GM10248 (cell line): Measurements from ENCODE around the gene STARD10.
"Not testable (repeated sequence)": the region's sequence is repeated elsewhere in the genome, so short reads cannot be mapped to it uniquely, and the experiment has no call there.

ENCODE experiments used
- CTCF ChIA-PET: fragments of 300-600 bp; sonication (Branson Sonifier 250); formaldehyde crosslinking; extraction: SDS; loops from one replicate; lab custom pipeline; 2021; ENCODE audit warnings: antibody characterized with exemption; lab: Yijun Ruan, JAX
- POLR2A ChIA-PET: fragments of 350-650 bp; sonication (Branson Sonifier 250); formaldehyde crosslinking; extraction: SDS; loops from one replicate; lab custom pipeline; 2020; ENCODE audit warnings: antibody characterized with exemption; lab: Yijun Ruan, JAX
- DNase-seq: peaks from one replicate; pipeline ENCODE4 v3.0.0; 2012; ENCODE audit errors: extremely low spot score
- CTCF ChIP-seq: IDR thresholded peaks from 2 replicates; pipeline ENCODE4 v1.5.1; 2012; ENCODE audit warnings: mild to moderate bottlenecking, low read depth; ENCODE audit errors: extremely low read depth, missing control alignments, control extremely low read depth

Gene STARD10

GRCh38 chr11:72805216-72805615 lies 11.4 kb upstream of the STARD10 start:
- ChIA-PET CTCF (interaction anchor here (1.8 kb wide), 1 partner anchor 13 kb away, joined by 4 read pairs; no protein-coding TSS in a partner anchor), POLR2A (no interaction called here)
- no peak for DNase-seq
- TF ChIP-seq CTCF: no peak

- ChIA-PET CTCF (interaction anchor here (0.9 to 1.6 kb wide), 3 partner anchors 9 to 29 kb away, joined by 3 to 13 read pairs (median 10); partner anchors contain the start of gene STARD10), POLR2A (interaction anchor here (0.6 kb wide), 1 partner anchor 452 kb away, joined by 3 read pairs; no protein-coding TSS in a partner anchor)
Observed at GRCh38 chr11:72802822-72803221, 9.0 kb upstream of the STARD10 start.

GRCh38 chr11:72799441-72799840 lies 5.6 kb upstream of the STARD10 start:
- no peak for TF ChIP-seq CTCF
- DNase-seq: no peak
- CTCF ChIA-PET: no interaction called here
- POLR2A ChIA-PET: no interaction called here

More at GRCh38 chr11:72802822-72803221, 9.0 kb upstream of the STARD10 start:
- DNase-seq: no peak
- TF ChIP-seq CTCF: no peak

GRCh38 chr11:72798361-72798760 lies 4.5 kb upstream of the STARD10 start:
- CTCF ChIA-PET: interaction anchor here (1.1 to 1.8 kb wide), 3 partner anchors 10 to 67 kb away, joined by 4 to 13 read pairs (median 4); no protein-coding TSS in a partner anchor
- no peak for DNase-seq
- POLR2A ChIA-PET: interaction anchor here (0.9 kb wide), 1 partner anchor 15 kb away, joined by 3 read pairs; no protein-coding TSS in a partner anchor

GRCh38 chr11:72793076-72793424 lies 797 bp downstream of the STARD10 start:
- TF ChIP-seq CTCF: no peak
- no peak for DNase-seq
- POLR2A ChIA-PET: interaction anchor here (0.5 to 1.1 kb wide), 5 partner anchors 36 to 360 kb away, joined by 3 to 11 read pairs (median 4); no protein-coding TSS in a partner anchor
- CTCF ChIA-PET: interaction anchor here (0.6 to 4.9 kb wide), 30 partner anchors 12 to 542 kb away, joined by 3 to 88 read pairs (median 4); no protein-coding TSS in a partner anchor

More at GRCh38 chr11:72798361-72798760, 4.5 kb upstream of the STARD10 start:
- TF ChIP-seq CTCF: no peak

- ChIA-PET CTCF (interaction anchor here (0.6 to 4.9 kb wide), 30 partner anchors 13 to 536 kb away, joined by 3 to 88 read pairs (median 4); no protein-coding TSS in a partner anchor), POLR2A (interaction anchor here (0.5 to 1.1 kb wide), 7 partner anchors 10 to 377 kb away, joined by 3 to 11 read pairs (median 4); no protein-coding TSS in a partner anchor)
- DNase-seq: no peak
- no peak for TF ChIP-seq CTCF
Observed at GRCh38 chr11:72792437-72793021, 1.3 kb downstream of the STARD10 start.

- POLR2A ChIA-PET, DNase-seq: not testable (repeated sequence)
- CTCF ChIA-PET: interaction anchor here (1.3 to 1.5 kb wide), 2 partner anchors 16 to 386 kb away, joined by 3 to 6 read pairs; no protein-coding TSS in a partner anchor
Observed at GRCh38 chr11:72791228-72791627, 2.6 kb downstream of the STARD10 start.
